MCF 10A (cell line): ENCODE measurements around the gene SVIL. TPM values are rescaled to one million over a fixed set of nuclear protein-coding genes. Genes with fewer than 3 reads are reported as not detected.

ENCODE experiments used
- Bru-seq: library from RNA; stranded (reverse); fragments of 400-500 nt; gene quantifications from one replicate; lab custom pipeline; 2021; lab: Mats Ljungman, UMichigan
- BruChase-seq, 2 experiments: library from RNA; stranded (reverse); fragments of 400-500 nt; gene quantifications; one replicate each; lab custom pipeline; 2021; lab: Mats Ljungman, UMichigan
- BruUV-seq: library from RNA; stranded (reverse); fragments of 400-500 nt; replicated peaks from 2 replicates; lab custom pipeline; 2021; lab: Mats Ljungman, UMichigan
- CTCF ChIA-PET: fragments of 300-600 bp; sonication (Branson Sonifier 250); formaldehyde crosslinking; extraction: SDS; loops from one replicate; lab custom pipeline; 2021; ENCODE audit warnings: antibody characterized with exemption, inconsistent platforms; lab: Yijun Ruan, JAX
- POLR2A ChIA-PET: fragments of 300-600, 350-650 bp; sonication (Branson Sonifier 250); formaldehyde crosslinking; extraction: SDS; loops from one replicate; lab custom pipeline; 2020; ENCODE audit warnings: antibody characterized with exemption, inconsistent platforms; lab: Yijun Ruan, JAX
- DNase-seq: peaks from one replicate; pipeline ENCODE4 v3.0.0-alpha.2; 2018; ENCODE audit not compliant: unreplicated experiment
- H3K27ac Mint-ChIP-seq: one replicate; pipeline ENCODE4 v1.8.0; 2022; ENCODE audit warnings: mild to moderate bottlenecking, low read depth, mixed read lengths; ENCODE audit not compliant: unreplicated experiment
- H3K27me3 Mint-ChIP-seq: one replicate; pipeline ENCODE4 v1.8.0; 2022; ENCODE audit warnings: mixed read lengths; ENCODE audit not compliant: insufficient read depth, unreplicated experiment
- H3K36me3 Mint-ChIP-seq: one replicate; pipeline ENCODE4 v1.8.0; 2022; ENCODE audit warnings: mild to moderate bottlenecking, moderate library complexity, mixed read lengths; ENCODE audit not compliant: insufficient read depth, unreplicated experiment
- H3K4me1 Mint-ChIP-seq: one replicate; pipeline ENCODE4 v1.8.0; 2022; ENCODE audit warnings: mixed read lengths; ENCODE audit not compliant: insufficient read depth, unreplicated experiment
- H3K4me3 Mint-ChIP-seq: one replicate; pipeline ENCODE4 v1.8.0; 2022; ENCODE audit warnings: mild to moderate bottlenecking, moderate library complexity, mixed read lengths; ENCODE audit not compliant: unreplicated experiment
- H3K9me3 Mint-ChIP-seq: one replicate; pipeline ENCODE4 v1.8.0; 2022; ENCODE audit warnings: mixed read lengths; ENCODE audit not compliant: unreplicated experiment
- CTCF ChIP-seq: fragments of 200-600 bp; IDR thresholded peaks from one replicate; pipeline ENCODE4 v1.8.0; 2022; ENCODE audit warnings: antibody characterized with exemption, mild to moderate bottlenecking; ENCODE audit not compliant: unreplicated experiment
- intact Hi-C: fragments of 100-400 bp; cut with micrococcal nuclease; formaldehyde crosslinking; loops from 2 replicates; pipeline ENCODE4 v1.14.1; 2022
- long read RNA-seq: library from polyadenylated mRNA; stranded (forward); transcript quantifications from one replicate; pipeline ENCODE4 v2.0.0, GENCODE V29; 2022
- total RNA-seq: library from RNA; stranded (reverse); gene quantifications from 2 replicates; pipeline ENCODE4 v1.2.3, GENCODE V29; 2022

The SVIL gene
- 43.3 and 51.9 TPM in 2 replicates for total RNA-seq
- percentile 82 among the genes with signal in this experiment for Bru-seq, nascent RNA
- BruChase-seq, experiment 1, labeled RNA remaining after a 6-hour chase: percentile 77 among the genes with signal in this experiment
- BruChase-seq, experiment 2, labeled RNA remaining after a 2-hour chase: percentile 71 among the genes with signal in this experiment
- long read RNA-seq, full-length matches to known transcripts: 1 of 63 reads
- long read RNA-seq, partial matches to known transcripts: 30 of 63 reads
- long read RNA-seq, other reads (novel, unspliced or antisense): 32 of 63 reads

- Mint-ChIP-seq H3K36me3 (peaks cover 25% of the 10 kb centered on the region), H3K4me3 (peak within 1 kb of the TSS; percentile 78), H3K27me3 (no peaks in the 10 kb centered on the region), H3K27ac (peak within 1 kb of the TSS; percentile 96), H3K4me1 (peaks cover 44% of the 10 kb centered on the region), H3K9me3 (no peaks in the 10 kb centered on the region)
- POLR2A ChIA-PET: interaction anchor here (0.7 to 3.5 kb wide), 15 partner anchors 8 to 372 kb away, joined by 3 to 24 read pairs (median 4); no protein-coding TSS in a partner anchor
- no peak for TF ChIP-seq CTCF
- intact Hi-C loops: loop anchor here (1.0 to 2.0 kb wide), 2 partner anchors 24 to 100 kb away; no protein-coding TSS in a partner anchor
- BruUV-seq: no TSS peak
- CTCF ChIA-PET: interaction anchor here (0.5 to 1.0 kb wide), 4 partner anchors 21 to 224 kb away, joined by 4 to 5 read pairs (median 4); no protein-coding TSS in a partner anchor
- DNase-seq: peak; percentile 91
These were observed at the start of gene SVIL for GRCh38 chr10:29634764-29635625. Gene SVIL, minus strand, starts transcription at chr10:29634971. Its CDS starts 79,913 bp downstream, at chr10:29555058.

- no peak overlapping the region for H3K27ac Mint-ChIP-seq
- POLR2A ChIA-PET: no interaction called here
These were observed 47.1 kb upstream of the SVIL start for GRCh38 chr10:29681676-29682448.

GRCh38 chr10:29680091-29680490, 45.3 kb upstream of the SVIL start:
- TF ChIP-seq CTCF: no peak
- Mint-ChIP-seq H3K9me3 (peaks cover 20% of the 10 kb centered on the region), H3K36me3 (peaks cover 26% of the 10 kb centered on the region), H3K27me3 (no peaks in the 10 kb centered on the region), H3K4me1 (peaks cover 17% of the 10 kb centered on the region), H3K4me3 (no peak overlapping the region), H3K27ac (no peak overlapping the region)
- CTCF ChIA-PET: interaction anchor here (0.5 to 1.2 kb wide), 2 partner anchors 15 to 22 kb away, joined by 3 to 4 read pairs; no protein-coding TSS in a partner anchor
- DNase-seq: no peak
- POLR2A ChIA-PET: no interaction called here
- intact Hi-C loops: no loop called here
- BruUV-seq: no TSS peak

More at GRCh38 chr10:29681676-29682448, 47.1 kb upstream of the SVIL start:
- BruUV-seq: no TSS peak
- Mint-ChIP-seq H3K4me3 (no peak overlapping the region), H3K4me1 (peaks cover 17% of the 10 kb centered on the region), H3K36me3 (peaks cover 34% of the 10 kb centered on the region), H3K27me3 (no peaks in the 10 kb centered on the region), H3K9me3 (peaks cover 5% of the 10 kb centered on the region)
- CTCF ChIA-PET: interaction anchor here (0.5 kb wide), 1 partner anchor 164 kb away, joined by 3 read pairs; no protein-coding TSS in a partner anchor
- TF ChIP-seq CTCF: no peak
- peak; percentile 15 for DNase-seq
- intact Hi-C loops: no loop called here
